HG03196 (cell line): ENCODE measurements around the gene SMPDL3A.
"Not testable (repeated sequence)": the region's sequence is repeated elsewhere in the genome, so short reads cannot be mapped to it uniquely, and the experiment has no call there.

Source experiments
- ATAC-seq: cut with Tn5 transposase; IDR thresholded peaks from one replicate; pipeline ENCODE4 v1.9.1; 2021; ENCODE audit not compliant: unreplicated experiment

The SMPDL3A gene, protein sequence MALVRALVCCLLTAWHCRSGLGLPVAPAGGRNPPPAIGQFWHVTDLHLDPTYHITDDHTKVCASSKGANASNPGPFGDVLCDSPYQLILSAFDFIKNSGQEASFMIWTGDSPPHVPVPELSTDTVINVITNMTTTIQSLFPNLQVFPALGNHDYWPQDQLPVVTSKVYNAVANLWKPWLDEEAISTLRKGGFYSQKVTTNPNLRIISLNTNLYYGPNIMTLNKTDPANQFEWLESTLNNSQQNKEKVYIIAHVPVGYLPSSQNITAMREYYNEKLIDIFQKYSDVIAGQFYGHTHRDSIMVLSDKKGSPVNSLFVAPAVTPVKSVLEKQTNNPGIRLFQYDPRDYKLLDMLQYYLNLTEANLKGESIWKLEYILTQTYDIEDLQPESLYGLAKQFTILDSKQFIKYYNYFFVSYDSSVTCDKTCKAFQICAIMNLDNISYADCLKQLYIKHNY

DNA sequence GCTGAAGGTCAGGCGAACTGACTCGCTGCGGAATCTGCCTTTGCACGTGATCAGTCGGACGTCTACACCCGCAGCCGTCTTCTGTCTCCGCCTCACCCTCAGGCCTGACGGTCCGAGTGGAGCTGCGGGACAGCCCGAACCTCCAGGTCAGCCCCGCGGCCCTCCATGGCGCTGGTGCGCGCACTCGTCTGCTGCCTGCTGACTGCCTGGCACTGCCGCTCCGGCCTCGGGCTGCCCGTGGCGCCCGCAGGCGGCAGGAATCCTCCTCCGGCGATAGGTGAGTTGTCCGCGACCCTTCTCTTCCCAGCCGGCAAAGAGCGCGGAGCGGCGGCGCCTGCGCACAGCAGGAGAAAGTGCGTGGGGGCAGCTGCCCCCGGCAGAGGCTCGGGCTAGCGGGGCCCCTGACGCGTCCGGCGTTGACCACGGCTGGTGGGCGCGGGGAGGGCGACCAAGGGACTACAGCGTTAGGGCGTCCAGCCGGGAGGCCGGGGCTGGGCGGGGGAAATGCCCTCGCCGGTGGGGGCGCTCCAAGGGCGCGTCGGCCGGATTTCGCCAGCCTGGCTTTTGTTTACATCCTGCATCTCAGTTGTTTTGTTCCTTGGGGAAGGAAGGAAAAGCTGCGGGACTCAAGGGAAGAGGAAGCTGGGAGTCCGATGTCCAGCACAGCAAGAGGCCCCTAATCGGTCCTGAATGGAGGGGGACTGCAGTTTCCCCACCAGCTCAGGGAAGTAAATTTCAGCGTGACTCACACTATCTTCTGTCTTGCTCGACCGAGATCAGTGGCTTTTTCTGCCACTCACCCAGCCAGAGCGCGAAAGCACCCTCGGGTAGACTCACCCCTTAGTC, at the start of gene SMPDL3A:
Gene SMPDL3A, plus strand, starts transcription at position 77 of the 846 bp plus-strand sequence. Its CDS starts 89 bp downstream, at position 166.
- ATAC-seq = peak; percentile 67

DNA sequence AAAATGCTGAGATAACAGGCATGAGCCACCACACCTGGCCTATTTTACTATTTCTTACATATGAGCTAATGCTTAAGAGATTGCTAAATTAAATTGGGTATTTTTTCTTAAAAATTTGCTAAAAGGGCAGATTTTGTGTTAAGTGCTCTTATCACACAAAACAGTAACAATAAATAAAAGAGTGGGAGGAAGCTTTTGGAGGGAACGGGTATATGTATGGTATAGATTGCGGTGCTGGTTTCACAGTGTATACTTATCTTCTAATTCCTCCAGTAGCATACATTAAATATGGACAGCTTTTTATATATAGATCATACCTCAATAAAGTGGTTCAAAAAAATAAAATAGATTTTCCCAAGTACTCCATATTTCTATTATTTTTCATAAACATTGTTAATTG, 49.0 kb upstream of the SMPDL3A start:
- no peak for ATAC-seq

DNA sequence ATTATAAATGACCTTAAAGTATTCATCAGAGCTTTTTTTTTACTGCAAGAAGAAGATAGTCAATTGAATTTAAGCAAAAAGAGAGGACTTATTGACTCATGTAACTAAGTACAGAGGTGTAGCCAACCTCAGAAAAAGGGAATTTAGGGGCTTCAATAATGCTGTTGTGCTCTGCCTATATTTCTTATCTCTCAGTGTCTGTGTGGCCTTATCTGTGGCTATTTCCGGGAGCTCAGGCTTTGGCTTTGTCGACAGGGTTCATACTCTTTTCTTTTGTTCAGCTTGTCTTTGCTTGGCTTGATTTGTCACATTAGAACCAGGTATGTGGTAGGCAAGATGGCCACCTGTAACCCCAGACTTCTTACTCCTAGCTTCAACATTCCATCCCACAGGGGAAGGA, 48.1 kb upstream of the SMPDL3A start:
- ATAC-seq = no peak

DNA sequence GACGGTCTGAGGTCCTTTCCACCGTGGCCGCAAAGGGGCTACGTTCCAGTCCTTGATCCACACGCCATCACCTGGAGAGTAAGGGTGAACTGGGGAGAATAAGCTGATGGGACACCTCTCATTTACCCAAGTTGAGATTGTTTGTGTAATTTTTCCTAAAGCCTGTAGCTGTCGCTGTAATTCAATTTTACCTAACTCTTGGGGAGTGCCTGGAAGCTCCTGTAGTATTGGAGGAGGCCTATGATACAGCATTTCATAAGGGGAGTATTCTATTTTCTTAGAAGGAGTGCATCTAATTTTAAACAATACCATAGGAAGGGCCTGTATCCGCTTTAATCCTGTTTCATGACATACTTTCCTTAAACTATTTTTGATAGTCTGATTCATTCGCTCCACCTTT, 44.8 kb upstream of the SMPDL3A start:
- not testable (repeated sequence) for ATAC-seq

DNA sequence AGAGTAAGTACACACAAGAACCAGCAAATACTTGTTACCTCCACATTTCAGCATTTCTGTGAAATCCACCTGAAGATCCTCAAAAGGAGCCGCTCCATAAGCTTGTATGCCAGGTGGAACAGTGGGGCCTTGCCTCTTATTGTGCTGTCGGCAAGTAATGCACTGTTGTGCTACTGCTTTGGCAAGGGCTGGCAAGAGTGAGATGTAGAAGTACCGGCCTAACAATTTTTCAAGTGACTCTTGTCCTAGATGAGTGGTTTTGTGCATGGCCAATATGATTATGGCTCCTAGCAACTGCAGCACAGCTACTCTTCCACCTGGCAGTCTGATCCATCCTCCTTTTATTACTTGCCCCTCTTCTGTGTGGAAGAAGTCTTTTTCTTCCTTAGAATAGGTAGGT, 44.2 kb upstream of the SMPDL3A start:
- ATAC-seq = not testable (repeated sequence)

DNA sequence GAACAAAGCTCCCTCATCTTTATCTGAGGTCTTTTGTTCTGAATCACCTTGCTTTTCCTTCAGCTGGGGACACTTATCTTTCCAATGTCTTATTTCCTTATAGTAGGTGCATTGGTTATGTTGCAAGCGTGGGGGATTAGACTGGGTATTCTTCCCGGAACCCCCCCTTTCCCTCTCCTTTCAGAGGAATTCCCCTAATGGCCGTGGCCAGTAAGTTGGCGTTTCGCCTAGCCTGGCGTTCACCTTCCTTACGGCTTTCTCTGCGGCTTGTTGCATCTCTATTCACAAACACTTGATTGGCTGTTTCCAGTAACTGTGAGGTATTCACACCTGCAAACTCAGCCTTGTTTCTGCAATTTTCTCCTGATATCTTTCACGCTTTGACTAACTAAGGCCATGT, 42.4 kb upstream of the SMPDL3A start:
- ATAC-seq = no peak

DNA sequence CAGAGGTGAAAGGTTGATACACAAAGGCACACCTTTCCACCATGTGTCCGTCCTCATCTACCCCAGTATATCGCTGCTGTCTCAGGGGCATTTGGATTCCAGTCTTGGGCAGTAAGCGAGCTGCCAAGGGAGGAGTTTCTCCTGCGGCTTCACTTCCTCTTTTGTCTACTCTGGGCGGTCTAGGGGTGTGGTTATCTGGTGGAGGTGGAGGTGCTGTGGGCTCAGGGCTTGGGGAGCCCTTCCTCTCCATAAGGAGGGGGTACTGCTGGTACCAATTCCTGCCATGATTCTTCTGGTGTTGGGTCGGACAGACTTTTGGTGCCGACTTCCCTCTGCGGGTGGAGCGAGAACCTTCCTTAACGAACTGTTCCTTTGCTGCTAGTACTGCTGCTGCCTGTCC, 41.5 kb upstream of the SMPDL3A start:
- no peak for ATAC-seq

DNA sequence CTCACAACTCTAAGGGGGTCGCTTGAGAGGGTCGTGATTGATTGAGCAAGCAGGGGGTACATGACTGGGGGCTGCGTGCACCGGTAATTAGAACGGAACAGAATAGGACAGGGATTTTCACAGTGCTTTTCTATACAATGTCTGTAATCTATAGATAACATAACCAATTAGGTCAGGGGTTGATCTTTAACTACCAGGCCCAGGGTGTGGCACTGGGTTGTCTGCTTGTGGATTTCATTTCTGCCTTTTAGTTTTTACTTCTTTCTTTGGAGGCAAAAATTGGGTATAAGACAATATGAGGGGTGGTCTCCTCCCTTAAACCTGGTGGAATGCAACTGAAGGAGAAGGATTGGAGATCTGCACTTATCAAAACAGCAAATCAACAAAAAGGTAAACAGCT, 40.1 kb upstream of the SMPDL3A start:
- not testable (repeated sequence) for ATAC-seq

DNA sequence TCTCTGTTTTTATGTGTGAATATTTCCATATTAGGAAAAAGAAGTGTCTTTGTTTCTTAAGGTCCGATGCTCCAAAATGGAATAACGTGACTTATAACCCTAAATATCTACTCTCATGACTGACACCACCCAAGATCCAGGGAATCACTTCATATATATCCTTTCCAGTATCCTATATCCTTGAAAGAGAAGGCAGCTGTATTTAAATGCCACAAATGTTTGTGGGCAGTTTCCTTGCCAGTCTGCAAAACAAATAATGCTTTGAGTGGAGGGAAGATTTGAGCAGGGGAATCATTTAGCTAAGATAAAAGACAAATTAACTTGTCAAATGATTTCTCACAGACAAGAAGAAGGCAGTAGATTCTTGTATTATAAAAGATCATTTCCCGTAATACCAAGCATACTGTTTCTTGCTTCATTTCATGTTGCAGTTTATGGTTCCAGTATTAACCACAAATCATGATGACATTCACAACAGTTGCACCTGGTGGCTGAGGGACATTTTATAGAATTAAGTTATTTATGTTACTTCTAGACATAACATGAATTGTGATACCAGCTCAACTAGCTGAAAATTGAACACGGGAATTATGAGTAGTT, 39.5 kb upstream of the SMPDL3A start:
- ATAC-seq = no peak

DNA sequence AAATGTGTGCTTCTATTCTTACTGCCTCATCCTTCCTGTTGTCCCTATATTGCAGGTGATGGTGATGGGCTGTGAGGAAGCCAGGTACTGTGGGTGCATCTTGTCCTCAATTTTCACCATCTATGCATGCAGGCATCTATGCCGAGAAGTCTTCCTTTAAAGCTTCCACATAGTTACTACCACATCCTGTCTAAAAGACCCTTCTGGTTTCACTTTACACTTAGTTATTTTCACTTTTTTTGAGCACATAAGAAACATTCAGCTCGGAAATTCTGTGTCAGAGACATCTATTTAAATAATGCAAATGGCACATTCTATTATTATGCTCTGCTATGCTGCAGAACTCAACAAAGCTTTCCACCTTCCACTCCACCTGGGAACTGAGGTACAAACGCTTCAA, 37.7 kb upstream of the SMPDL3A start:
- peak; percentile 86 for ATAC-seq

DNA sequence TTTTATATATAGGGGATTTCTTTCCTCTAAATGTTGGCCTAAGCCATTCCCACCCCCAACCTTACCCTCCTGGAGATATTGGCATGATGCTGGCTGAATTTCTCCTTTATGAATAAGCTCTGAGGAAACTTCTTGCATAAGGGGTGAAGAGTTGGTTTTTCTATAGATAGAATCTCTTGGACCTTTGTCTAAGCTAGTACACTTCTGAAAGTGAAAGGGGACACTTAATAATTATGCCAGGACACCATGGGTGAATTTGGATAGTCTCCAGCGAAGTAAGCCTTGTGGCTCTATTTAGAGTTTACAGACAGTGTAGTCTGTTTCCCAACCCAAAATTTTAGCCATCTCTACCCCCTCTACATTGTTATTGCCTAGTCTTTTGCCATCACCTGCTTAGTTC, 36.6 kb upstream of the SMPDL3A start:
- no peak for ATAC-seq

DNA sequence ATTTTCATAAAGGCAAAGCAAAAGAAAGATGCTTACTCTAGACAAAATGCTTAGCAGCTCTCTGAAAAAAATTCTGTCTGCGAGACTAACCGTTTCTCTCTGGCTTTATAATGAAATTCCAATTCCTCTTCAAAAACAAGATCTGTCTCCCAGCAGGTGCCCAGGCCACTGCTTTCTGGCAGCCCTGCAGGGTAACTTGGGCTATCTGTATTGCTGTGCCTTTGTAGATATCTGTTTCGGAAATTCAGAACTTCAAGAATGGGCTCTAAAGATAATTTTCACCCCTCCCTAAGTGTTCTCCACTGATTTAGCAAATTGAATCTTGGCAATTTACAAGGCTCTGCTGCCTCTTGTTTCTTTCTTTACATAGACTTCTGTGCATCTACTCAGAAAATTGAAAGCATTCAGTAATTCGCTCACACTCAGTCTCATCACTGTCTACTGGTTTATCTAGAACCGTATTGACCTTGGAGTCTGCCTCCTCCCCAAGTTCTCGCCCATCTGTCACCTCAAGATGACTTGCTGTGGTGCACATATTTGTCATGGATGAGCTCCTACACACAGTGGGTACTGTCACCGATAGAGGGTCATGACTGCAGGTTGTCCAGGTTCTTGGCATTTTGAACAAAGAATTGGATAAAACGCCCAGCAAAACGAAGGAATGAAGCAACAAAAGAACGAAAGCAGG, 35.9 kb upstream of the SMPDL3A start:
- no peak for ATAC-seq

DNA sequence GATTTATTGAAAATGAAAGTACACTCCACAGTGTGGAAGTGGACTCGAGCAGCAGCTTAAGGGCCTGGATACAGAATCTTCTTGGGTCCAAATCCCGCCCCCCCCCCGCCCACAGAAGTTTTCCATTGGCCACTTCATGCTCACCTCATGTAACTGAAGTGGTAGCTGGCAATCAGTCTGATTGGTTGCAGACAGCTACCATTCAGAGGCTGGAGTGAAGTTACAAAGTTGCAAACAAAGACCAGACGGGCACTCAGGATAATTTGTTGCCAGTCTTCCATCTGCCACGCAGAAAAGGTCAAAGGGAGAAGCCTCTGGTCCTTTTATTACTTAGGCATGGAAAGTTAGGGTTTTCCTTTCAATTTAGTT, 35.4 kb upstream of the SMPDL3A start:
- ATAC-seq = no peak

DNA sequence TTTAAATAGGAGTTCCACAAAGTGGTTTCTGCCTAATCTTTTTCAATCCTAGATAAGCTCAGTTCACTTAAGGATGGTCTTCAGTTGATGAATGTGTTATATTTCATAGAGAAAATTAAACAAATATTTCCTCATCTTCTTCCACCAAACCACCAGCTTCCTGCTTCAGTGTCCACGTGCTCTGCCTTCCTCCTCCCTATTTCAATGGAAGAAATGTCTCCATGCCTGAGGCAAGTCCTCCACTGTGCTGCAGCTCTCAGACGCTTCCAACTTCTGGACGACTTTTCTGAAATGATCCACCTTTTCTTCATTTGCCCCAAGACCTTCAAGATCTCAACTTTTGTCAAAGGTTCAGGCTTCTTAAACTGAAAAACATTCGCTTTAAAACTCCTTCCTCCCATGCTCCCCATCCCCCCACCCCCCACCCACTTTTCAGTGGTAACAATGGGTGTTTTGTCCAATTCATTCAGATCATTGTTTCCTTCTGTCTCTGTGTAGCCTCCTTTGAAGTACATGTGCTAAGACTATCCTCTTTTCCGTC, 34.8 kb upstream of the SMPDL3A start:
- ATAC-seq = no peak

DNA sequence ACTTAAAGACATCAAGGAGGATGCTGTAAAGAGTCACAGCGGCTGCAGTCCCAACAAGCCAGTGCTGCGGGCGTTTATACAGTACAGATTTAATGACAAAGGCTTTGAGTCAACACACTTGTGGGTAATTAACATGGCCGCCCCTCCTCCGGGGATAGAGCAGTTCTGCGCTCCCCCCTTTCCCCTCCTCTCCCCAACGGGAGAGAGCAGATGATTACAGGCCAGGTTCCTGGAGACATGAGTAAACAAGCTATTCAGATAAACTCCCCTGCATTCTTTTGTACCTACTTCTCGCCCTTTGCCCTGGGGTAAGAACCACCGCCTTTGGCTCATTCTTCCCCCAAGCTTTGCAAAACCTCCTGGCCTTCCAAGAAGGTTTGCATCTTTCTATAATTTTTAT, 33.2 kb upstream of the SMPDL3A start:
- no peak for ATAC-seq

DNA sequence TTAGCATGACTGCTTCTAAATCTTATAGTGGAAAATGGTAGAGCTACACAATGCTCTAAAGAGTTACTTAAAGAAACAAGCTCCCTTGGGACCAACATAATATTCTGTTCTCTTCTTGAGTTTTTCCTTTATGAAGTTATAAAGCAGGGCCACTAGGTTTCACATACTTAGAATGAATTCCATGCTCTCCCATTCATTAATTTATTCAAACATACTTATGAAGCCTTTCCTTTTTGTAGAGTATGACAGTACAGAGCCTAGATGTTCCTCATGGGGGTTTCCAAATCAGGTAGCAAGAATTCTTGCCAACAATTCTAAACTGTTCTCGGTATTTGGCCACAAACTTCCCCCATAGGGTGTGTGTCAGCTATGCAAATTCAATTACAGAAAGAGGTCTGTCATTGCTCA, 30.1 kb upstream of the SMPDL3A start:
- peak; percentile 94 for ATAC-seq

DNA sequence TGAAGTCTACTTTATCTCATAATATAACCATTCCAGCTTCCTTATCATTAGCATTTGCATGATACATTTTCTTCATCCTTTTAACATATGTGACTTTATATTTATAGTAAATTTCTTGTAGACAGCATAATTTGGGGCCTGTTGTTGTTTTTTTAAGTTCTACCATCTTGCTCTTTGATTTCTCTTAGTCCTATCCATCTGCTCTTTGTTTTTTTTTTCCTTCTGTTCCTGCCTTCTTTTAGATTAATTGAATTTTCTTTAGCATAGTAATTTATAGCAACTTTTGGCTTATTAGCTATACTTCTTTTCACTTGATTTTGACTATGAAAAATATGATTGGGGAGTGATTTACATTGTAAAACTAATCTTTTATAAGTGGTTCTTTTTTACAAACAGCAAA, 28.7 kb upstream of the SMPDL3A start:
- ATAC-seq = no peak

DNA sequence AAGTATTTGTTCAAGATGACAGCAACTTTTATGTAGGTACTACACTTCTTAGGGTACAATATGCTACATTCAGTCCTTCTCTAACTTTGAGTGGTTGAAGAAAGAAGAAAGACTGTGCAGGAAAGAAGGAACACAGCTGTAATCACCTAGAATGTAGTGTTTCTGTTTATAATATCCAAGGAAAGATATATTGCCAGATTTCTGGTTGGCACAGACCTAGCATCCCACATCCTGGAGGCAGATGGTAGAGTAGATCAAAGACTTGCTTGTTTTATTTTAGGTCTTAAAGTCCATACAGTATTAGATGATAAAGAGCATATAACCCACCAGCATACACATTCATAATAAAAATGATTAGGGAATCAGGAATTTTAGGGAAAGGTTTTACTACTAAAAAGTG, 22.8 kb upstream of the SMPDL3A start:
- ATAC-seq = no peak

DNA sequence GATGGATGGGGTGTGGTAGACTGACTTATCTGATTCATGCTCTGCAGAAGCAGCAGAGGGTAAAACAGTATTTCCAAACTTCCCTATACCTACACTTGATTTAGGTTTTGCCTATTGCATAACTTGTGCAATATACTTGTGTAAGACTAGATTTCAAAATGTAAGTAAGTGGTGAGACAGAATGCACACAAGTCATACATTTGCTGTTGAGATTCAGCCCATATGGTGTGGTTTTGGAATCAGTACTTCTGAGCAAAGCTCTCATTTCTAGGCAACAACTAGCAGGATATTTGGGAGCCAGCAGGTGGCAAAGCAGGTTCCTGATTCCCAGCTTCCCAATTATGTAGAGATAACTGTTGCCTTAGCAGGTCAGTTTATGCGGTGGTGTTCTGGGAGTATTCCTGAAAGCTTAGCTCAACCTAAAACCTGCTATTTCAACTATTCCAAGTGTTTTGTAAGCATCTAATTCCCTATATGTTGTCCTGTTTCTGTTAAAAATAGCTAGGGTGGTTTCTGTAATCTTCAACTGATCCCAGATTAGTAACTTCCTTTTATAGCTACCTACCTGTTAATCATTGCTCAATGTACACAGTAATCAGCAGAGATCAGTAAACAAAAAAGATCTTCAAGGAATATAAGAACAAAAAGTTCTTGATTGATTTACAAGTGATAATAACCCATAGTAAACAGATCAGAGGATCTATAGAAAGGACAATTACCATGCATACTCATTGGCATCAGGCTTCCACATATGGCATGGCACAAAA, 18.0 kb upstream of the SMPDL3A start:
- ATAC-seq = no peak
